ENCODE measurements around the gene MTCH1.

The MTCH1 gene

DNA sequence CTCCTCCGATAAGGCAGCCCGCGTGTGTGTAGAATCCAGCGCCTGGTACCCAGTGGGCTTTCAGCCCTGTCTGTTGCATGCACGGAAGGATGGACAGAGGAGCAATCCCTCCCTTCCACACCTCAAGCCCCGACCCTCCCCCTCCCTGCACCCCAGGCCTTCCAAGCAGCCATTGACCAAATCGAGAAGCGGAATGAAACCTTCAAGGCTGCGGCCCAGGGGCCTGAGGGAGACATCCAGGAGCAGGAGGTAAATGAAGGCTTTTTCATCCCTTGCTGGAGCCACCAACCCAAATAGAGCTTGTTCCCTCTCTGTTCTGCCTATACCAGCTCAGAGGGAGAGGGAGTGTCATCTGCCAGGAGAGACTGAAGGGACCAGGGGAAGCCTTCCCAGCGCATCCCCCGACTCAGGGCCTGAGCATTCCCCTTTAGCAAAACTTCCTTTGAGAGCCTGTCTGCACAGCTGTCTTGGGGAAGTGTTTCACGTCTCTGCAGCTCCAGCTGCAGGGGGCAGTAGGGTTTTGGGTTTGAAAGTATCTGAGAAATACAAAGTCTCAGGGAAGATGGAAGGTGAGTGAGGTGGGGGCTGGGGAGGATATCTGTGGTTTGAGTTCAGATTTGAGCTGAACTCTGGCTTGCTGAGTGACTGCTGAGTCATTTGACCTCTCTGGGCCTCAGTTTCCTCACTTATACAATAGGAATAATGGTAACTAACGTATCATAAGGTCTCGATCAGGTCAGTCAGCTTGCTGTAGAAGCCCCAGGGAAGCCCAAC, 35.5 kb upstream of the MTCH1 start:
- no peaks in the 10 kb centered on the region for H3K36me3 Mint-ChIP-seq
- H3K9me3 Mint-ChIP-seq (ENCODE audit: low read depth), result no peaks in the 10 kb centered on the region
- H3K4me1 Mint-ChIP-seq (ENCODE audit: low read depth), result peaks cover 55% of the 10 kb centered on the region
- no peaks in the 10 kb centered on the region for H3K27me3 Mint-ChIP-seq
- H3K27ac Mint-ChIP-seq, result peak overlapping the region; percentile 70
- peak overlapping the region; percentile 8 for H3K4me3 Mint-ChIP-seq

- H3K9me3 Mint-ChIP-seq (ENCODE audit: low read depth), result no peaks in the 10 kb centered on the region
- no peaks in the 10 kb centered on the region for H3K27me3 Mint-ChIP-seq
- no peak overlapping the region for H3K4me3 Mint-ChIP-seq
- no peaks in the 10 kb centered on the region for H3K36me3 Mint-ChIP-seq
- H3K27ac Mint-ChIP-seq, result no peak overlapping the region
- peaks cover 53% of the 10 kb centered on the region for H3K4me1 Mint-ChIP-seq (ENCODE audit: low read depth)
Measured at GRCh38 chr6:37020812-37021211, 34.8 kb upstream of the MTCH1 start.

DNA sequence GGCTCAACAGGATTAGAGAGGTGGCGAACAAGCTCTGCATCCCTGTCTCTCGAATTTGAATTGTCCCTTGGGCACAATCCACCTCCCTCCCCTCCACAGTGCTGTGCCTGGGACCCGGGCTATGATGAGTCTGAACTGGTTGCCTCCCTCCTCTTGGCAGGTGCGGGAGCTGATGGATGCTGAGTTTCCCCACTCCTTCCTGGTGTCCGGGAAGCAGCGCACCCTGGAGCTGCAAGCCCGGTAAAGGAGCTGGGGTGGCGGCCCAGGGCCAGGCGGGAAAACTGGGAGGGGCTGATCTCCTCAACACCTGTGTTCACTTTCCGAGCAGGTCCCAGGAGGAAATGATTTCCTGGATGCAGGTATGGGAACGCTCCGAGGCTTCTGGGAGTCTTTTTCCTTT, 34.4 kb upstream of the MTCH1 start:
- no peaks in the 10 kb centered on the region for H3K27me3 Mint-ChIP-seq
- H3K9me3 Mint-ChIP-seq (ENCODE audit: low read depth), result no peaks in the 10 kb centered on the region
- no peaks in the 10 kb centered on the region for H3K36me3 Mint-ChIP-seq
- H3K27ac Mint-ChIP-seq, result no peak overlapping the region
- peaks cover 53% of the 10 kb centered on the region for H3K4me1 Mint-ChIP-seq (ENCODE audit: low read depth)
- no peak overlapping the region for H3K4me3 Mint-ChIP-seq

DNA sequence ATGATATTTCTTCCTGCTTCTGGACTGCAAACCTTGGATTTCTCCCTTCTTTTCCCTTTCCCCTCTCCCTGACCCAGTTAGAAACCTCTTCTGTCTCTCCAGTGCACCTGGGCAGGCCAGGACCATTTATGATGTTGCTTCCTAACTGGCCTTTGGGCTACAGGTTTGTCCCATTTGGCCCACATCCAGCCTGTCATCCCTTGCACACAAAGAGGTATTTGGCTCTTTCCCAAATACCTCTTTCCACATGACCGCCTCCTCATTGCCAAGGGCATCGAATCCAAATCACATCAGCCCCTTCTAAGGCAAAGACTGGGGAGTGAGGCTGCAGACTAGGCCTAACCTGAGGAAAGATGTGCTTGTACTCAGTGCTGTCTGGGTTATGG, 33.1 kb upstream of the MTCH1 start:
- Mint-ChIP-seq H3K27ac (peak overlapping the region; percentile 12), H3K27me3 (no peaks in the 10 kb centered on the region), H3K9me3 (ENCODE audit: low read depth) (no peaks in the 10 kb centered on the region), H3K4me3 (no peak overlapping the region), H3K4me1 (ENCODE audit: low read depth) (peaks cover 43% of the 10 kb centered on the region), H3K36me3 (no peaks in the 10 kb centered on the region)

GRCh38 chr6:37018198-37019064, 32.4 kb upstream of the MTCH1 start:
- no peaks in the 10 kb centered on the region for H3K36me3 Mint-ChIP-seq
- H3K4me1 Mint-ChIP-seq (ENCODE audit: low read depth), result peaks cover 38% of the 10 kb centered on the region

DNA sequence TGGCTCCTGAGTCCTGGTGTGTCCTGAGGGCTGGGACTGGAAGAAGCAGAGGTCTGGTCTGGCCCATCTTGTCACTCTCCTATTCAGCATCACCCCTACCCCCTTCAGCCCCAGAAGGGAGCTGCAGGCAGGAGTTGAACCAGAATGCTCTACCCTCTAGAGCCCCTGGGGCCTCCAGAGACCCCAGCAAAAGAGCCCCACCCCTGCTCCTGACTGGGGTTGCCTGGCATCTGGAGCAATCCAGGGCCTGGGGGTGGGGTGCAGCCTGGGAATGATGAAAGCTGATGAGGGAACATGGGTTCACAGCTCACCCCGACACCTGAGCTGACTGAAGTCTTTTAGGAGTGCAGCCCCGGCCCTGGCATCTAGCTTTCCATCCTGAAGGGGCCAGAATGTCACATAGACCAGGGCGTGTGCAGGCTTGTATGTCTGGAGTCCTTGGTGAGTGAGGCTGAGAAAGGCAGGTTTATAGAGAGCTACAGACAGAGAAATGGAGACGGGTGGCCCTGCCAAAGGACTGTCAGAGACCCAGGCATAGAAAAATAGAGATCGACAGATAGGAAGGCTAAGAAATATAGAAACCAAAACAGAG, 31.7 kb upstream of the MTCH1 start:
- H3K27me3 Mint-ChIP-seq, result no peaks in the 10 kb centered on the region
- H3K36me3 Mint-ChIP-seq, result no peaks in the 10 kb centered on the region
- no peak overlapping the region for H3K27ac Mint-ChIP-seq

More at GRCh38 chr6:37018198-37019064, 32.4 kb upstream of the MTCH1 start:
- Mint-ChIP-seq H3K27ac (peak overlapping the region; percentile 12), H3K27me3 (no peaks in the 10 kb centered on the region), H3K4me3 (no peak overlapping the region), H3K9me3 (ENCODE audit: low read depth) (no peaks in the 10 kb centered on the region)

DNA sequence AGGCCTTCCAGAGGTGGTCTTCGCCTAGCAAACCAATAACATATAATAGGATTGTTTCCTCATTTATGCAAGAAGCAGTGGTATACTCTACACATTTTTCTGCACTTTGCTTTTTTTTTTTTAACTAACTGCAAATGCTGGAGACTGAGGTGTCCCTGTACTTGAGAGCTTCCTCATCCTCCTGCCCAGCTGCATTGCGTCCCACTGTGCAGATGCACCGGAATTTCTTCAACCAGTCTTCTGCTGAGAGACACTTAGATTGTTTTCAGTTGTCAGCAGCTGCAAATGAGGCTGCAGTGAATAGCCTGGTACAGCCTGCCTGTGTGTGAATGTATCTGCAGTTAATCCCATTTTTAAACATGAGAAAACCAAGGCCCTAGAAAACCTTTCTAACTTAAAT, 31.0 kb upstream of the MTCH1 start:
- peaks cover 25% of the 10 kb centered on the region for H3K4me1 Mint-ChIP-seq (ENCODE audit: low read depth)
- H3K27ac Mint-ChIP-seq, result no peak overlapping the region
- H3K9me3 Mint-ChIP-seq (ENCODE audit: low read depth), result no peaks in the 10 kb centered on the region
- no peak overlapping the region for H3K4me3 Mint-ChIP-seq
- H3K36me3 Mint-ChIP-seq, result no peaks in the 10 kb centered on the region
- no peaks in the 10 kb centered on the region for H3K27me3 Mint-ChIP-seq

More for the DNA sequence above, 31.7 kb upstream of the MTCH1 start:
- Mint-ChIP-seq H3K4me3 (no peak overlapping the region), H3K9me3 (ENCODE audit: low read depth) (no peaks in the 10 kb centered on the region), H3K4me1 (ENCODE audit: low read depth) (peaks cover 32% of the 10 kb centered on the region)

DNA sequence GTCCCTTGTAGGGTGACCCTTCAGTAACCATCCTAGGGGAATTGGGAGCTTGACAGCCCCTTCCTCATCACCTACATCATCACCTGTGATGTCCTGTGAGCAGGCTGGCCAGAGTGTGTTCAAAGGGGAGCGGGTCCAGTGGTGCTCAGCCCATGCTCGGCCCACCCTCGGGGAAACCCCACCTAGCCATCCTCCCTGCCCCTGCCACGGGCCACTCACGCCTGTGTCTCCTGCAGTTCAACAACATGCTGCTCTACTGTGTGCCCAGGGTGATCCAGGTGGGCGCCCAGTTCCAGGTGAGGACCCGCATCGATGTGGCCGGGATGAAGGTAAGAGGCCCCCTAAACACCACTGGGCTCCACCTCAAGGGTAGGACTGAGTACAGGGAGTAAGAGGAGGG, 29.5 kb upstream of the MTCH1 start:
- H3K27me3 Mint-ChIP-seq, result no peaks in the 10 kb centered on the region
- H3K9me3 Mint-ChIP-seq (ENCODE audit: low read depth), result no peaks in the 10 kb centered on the region
- H3K4me3 Mint-ChIP-seq, result no peak overlapping the region
- peaks cover 18% of the 10 kb centered on the region for H3K4me1 Mint-ChIP-seq (ENCODE audit: low read depth)
- no peak overlapping the region for H3K27ac Mint-ChIP-seq
- H3K36me3 Mint-ChIP-seq, result no peaks in the 10 kb centered on the region

DNA sequence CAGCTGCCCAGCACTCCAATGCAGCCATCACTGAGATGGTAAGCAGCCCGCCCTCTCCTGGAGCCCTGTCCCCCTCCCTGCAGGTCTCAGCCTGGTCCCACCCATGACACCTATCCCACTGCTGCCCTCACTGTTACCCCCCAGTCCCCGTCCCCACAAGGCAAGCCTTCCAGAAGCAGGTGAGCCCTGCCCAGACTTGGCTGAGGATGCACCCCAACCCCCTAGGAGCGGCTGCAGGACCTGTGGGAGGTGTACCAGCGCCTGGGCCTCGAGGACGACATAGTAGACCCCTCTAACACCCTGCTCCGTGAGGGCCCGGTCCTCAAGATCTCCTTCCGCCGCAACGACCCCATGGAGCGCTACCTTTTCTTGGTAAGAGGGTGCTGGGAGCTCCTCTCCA, 28.7 kb upstream of the MTCH1 start:
- no peak overlapping the region for H3K27ac Mint-ChIP-seq
- H3K4me3 Mint-ChIP-seq, result no peak overlapping the region
- no peaks in the 10 kb centered on the region for H3K27me3 Mint-ChIP-seq
- peaks cover 18% of the 10 kb centered on the region for H3K4me1 Mint-ChIP-seq (ENCODE audit: low read depth)
- no peaks in the 10 kb centered on the region for H3K9me3 Mint-ChIP-seq (ENCODE audit: low read depth)
- no peaks in the 10 kb centered on the region for H3K36me3 Mint-ChIP-seq

DNA sequence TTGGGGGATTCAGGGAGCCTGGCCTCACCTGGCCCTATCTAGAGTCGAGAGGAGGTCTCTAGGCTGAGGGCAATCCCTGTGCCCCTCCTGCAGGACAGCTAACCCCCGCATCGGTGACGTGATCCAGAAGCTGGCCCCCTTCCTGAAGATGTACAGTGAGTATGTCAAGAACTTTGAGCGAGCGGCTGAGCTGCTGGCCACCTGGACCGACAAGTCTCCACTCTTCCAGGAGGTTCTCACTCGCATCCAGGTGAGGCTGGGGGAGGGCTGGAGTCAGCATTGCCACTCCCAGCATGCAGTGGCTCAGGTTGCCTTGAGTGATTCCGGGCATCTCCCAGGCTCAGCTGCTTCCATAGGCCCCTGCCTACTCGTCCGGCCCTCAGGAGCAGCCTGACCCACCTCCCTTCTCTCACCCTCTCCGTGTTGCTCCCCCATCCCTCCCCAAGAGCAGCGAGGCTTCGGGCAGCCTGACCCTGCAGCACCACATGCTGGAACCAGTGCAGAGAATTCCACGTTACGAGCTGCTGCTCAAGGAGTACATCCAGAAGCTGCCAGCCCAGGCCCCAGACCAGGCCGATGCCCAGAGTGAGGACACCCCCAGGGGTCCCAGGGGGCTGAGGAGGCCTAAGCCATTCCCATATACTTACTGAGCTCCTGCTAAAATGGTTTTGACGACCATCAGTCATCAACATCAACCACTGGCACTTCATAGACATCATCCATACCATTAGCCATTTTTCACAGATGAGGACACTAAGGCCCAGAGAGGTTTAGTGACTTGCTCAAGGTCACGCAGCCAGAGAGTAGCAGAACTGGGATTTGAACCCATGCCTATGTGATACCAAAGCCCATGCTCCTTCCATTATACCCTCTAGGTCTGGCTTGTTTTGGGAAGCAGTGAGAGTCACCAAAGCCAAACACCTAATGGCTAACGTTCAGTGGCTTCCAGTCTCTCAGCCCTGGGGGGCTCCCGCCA, 27.8 kb upstream of the MTCH1 start:
- H3K27ac Mint-ChIP-seq, result no peak overlapping the region
- H3K4me3 Mint-ChIP-seq, result no peak overlapping the region
- H3K36me3 Mint-ChIP-seq, result no peaks in the 10 kb centered on the region
- H3K27me3 Mint-ChIP-seq, result no peaks in the 10 kb centered on the region
- H3K4me1 Mint-ChIP-seq (ENCODE audit: low read depth), result peaks cover 11% of the 10 kb centered on the region
- no peaks in the 10 kb centered on the region for H3K9me3 Mint-ChIP-seq (ENCODE audit: low read depth)

DNA sequence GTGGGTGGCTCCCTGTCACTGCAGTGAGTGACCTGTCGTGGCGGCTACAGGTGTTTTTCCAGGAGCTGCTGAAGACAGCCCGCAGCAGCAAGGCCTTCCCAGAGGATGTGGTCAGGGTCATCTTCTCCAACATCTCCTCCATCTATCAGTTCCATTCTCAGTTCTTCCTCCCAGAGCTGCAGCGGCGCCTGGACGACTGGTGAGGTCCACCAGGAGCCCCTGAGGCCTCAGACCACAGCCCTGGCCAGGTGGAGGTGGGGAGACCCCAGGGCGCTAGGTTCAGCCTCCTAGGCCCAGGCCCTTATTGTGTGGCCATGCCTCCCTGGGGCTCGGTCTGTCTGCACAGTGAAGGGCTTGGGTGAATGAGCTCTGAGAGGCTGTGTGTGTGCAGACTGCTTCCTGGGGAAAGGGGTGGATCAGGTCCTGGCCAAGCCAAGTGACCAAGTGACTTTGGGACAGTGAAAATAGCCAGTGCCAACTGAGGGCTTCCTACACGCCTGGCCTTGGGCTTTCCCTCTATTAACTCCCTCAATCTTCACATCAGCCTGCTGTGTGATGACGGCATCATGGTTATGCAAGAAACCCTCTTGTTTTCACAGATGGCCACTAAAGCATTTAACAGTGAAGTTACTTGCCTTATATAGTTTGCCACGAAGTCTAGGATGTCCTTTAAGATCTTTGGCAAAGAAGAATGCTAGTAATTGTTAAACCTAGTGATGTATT, 25.8 kb upstream of the MTCH1 start:
- no peak overlapping the region for H3K27ac Mint-ChIP-seq
- H3K36me3 Mint-ChIP-seq, result no peaks in the 10 kb centered on the region
- H3K4me3 Mint-ChIP-seq, result no peak overlapping the region
- H3K27me3 Mint-ChIP-seq, result no peaks in the 10 kb centered on the region
- H3K9me3 Mint-ChIP-seq (ENCODE audit: low read depth), result no peaks in the 10 kb centered on the region
- no peaks in the 10 kb centered on the region for H3K4me1 Mint-ChIP-seq (ENCODE audit: low read depth)

DNA sequence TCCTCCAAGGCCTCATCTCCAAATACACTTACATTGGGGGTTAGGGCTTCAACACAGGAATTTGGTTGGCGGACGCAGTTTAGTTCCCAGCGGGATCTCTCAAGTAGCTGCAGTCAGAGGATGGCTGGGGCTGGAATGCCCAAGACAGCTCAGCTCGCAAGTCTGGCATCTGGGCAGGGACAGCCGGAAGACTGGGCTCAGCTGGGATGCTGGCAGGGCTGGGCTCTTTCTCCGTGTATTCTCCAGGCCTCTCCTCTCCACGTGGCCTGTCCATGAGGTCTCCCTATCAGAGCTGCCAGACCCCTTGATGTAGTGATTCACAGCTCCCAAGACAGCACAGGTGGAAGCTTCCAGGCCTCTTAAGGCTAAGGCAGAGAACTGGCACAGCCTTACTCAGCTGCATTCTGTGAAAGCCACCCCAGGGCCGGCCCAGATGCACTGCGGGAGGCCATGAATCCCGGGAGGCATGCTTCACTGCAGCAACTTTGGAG, 24.5 kb upstream of the MTCH1 start:
- H3K4me1 Mint-ChIP-seq (ENCODE audit: low read depth), result peaks cover 9% of the 10 kb centered on the region
- H3K36me3 Mint-ChIP-seq, result no peaks in the 10 kb centered on the region
- H3K27ac Mint-ChIP-seq, result no peak overlapping the region
- no peaks in the 10 kb centered on the region for H3K27me3 Mint-ChIP-seq
- H3K9me3 Mint-ChIP-seq (ENCODE audit: low read depth), result no peaks in the 10 kb centered on the region
- no peak overlapping the region for H3K4me3 Mint-ChIP-seq

GRCh38 chr6:37008484-37009465, 22.8 kb upstream of the MTCH1 start:
- Mint-ChIP-seq H3K36me3 (no peaks in the 10 kb centered on the region), H3K4me1 (ENCODE audit: low read depth) (peaks cover 9% of the 10 kb centered on the region), H3K4me3 (no peak overlapping the region), H3K27ac (no peak overlapping the region), H3K27me3 (no peaks in the 10 kb centered on the region), H3K9me3 (ENCODE audit: low read depth) (no peaks in the 10 kb centered on the region)
